ENCODE measurements around the gene RTL10.
A peak's percentile ranks its signal among the peaks of the same experiment; 100 is the strongest.

RTL10 gene

GRCh38 chr22:19864538-19865106 lies 9.9 kb upstream of the RTL10 start:
- no peak for DNase-seq (ENCODE audit: low read depth in 3 of 3, low spot score in 1 of 3)

DNA sequence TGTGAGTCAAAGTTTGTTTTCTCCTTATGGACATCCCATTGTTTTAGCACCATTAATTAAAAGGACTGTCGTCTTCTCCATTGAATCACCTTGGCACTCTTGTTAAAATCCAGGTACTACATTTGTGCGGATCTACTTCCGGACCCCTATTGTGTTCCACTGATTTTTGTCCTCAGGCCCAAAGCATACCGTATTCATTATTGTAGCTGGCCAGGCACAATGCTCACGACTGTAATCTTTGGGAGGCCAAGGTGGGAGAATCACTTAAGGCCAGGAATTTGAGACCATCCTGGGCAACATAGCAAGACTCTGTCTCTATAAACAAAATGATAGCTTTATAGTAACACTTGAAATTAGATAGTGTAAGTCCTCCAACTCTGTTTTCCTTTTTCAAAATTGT lies 8.9 kb upstream of the RTL10 start:
- no peak for DNase-seq (ENCODE audit: low read depth in 3 of 3, low spot score in 1 of 3)

GRCh38 chr22:19862619-19863246 lies 8.1 kb upstream of the RTL10 start:
- DNase-seq (ENCODE audit: low read depth in 3 of 3, low spot score in 1 of 3): no peak

DNA sequence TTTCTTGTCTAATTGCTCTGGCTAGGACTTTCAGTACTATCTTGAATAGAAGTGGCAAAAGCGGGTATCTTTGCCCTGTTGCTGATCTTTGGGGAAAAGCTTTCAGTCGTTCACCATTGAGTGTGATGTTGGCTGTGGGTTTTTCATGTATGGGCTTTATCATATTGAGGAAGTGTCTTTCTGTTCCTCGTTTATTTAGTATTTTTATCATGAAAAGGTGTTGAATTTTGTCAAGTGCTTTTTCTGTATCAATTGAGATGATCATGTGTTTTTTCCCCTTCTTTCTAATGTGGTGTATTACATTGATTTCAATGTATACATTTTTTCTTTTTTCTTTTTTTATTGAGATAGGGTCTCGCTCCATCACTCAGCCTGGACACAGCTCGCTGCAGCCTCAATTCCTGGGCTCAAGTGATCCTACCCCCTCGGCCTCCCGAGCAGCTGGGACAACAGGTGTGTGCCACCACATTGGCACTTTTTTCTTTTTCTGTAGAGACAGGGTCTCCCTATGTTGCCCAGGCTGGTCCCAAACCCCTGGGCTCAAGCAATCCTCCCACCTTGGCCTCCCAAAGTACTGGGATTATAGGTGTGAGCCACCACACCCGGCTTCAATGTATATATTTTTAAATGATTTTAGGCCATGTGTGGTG lies 5.3 kb upstream of the RTL10 start:
- DNase-seq (ENCODE audit: low read depth in 3 of 3, low spot score in 1 of 3): no peak

DNA sequence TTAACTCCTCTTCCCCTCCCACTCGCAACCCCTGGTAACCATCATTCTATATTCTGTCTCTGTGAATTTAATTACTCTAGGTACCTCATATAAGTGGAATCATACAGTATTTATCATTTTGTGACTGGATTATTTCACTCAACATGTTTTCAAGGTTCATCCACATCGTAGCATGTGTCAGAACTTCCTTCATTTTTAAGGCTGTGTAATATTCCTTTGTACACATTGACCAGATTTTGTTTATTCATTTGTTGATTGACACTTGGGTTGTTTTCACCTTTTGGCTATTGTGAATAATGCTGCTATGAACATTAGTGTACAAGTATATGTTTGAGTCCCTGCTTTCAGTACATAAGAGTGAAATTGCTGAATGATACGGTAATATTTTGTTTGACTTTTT lies 2.7 kb upstream of the RTL10 start:
- DNase-seq (ENCODE audit: low read depth in 3 of 3, low spot score in 1 of 3): no peak

DNA sequence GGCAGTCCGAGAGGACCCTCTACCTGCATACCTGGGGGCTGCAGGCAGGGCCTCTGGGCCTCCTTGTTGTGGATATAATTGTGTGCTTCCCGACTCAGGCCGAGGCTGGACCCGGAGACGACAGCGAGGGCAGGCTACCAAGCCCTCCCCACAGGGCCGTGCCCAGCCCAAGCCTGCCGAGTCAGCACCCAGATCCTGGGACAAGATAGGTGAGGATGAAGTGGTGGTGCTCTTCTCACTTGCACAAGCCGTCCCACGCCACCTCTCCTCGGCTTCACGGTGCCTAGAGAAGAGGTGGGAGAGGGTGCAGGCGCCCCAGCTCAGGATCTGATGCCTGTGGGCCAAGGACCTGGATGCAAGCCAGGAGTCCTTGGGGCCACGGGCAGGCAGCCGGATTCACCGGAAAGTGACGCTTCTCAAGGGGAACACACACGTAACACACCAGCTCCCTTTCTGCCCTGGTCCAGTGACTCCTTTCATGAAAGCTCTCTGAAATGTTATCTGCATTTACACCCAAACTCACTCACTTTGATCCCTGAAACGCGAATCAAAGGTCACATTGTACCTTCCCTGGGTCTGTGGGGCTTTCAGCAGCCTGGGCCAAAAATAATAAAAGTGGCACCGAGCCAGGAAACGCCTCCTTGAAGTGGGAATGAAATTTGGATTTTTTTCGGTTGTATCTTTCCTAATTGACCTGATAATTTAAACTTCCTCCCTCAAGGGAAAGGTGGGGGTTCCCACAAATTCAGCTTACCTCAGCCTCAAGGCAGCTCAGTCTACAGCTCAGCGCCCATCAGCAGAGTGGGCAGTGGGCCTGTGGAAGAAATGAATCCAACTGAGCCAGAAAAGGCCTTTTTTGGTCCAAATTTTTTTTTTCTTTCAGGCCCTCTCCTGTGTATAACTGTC lies 1.1 kb upstream of the RTL10 start:
- peak in 1 of 3 donors; percentile 50 for DNase-seq (ENCODE audit: low read depth in 3 of 3, low spot score in 1 of 3)

GRCh38 chr22:19853879-19854777 lies 546 bp downstream of the RTL10 start:
- DNase-seq (ENCODE audit: low read depth in 3 of 3, low spot score in 1 of 3): no peak

GRCh38 chr22:19853058-19853878 lies 1.4 kb downstream of the RTL10 start:
- no peak for DNase-seq (ENCODE audit: low read depth in 3 of 3, low spot score in 1 of 3)

DNA sequence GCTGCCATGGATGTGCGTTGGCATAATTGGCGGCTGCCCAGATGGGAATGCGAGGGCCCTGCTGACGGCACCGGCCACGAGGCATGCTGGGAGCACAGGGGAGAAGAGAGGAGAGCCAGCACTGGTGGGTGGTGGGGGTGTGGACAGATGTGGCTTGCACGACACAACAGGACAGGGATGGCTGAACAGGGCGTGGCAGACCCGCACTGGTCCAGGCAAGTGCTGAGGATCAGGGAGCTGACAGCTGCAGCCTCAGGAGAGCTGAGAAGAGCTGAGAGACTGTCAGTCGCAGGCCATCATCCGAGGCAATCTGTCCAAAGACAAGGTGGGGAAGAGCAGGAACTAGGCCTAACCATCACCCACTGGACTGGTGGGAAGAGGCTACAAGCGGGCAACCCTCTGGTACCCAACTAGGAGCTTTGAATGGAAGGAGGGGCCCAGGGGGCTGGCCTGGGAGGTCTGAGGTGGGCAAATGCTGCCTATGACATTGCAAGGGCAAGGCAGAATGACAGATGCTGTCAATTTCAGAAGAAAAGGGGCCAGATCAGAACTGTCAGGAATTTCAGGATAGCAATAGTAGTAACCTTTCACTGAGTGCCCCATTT lies 2.4 kb downstream of the RTL10 start:
- DNase-seq (ENCODE audit: low read depth in 3 of 3, low spot score in 1 of 3): no peak

DNA sequence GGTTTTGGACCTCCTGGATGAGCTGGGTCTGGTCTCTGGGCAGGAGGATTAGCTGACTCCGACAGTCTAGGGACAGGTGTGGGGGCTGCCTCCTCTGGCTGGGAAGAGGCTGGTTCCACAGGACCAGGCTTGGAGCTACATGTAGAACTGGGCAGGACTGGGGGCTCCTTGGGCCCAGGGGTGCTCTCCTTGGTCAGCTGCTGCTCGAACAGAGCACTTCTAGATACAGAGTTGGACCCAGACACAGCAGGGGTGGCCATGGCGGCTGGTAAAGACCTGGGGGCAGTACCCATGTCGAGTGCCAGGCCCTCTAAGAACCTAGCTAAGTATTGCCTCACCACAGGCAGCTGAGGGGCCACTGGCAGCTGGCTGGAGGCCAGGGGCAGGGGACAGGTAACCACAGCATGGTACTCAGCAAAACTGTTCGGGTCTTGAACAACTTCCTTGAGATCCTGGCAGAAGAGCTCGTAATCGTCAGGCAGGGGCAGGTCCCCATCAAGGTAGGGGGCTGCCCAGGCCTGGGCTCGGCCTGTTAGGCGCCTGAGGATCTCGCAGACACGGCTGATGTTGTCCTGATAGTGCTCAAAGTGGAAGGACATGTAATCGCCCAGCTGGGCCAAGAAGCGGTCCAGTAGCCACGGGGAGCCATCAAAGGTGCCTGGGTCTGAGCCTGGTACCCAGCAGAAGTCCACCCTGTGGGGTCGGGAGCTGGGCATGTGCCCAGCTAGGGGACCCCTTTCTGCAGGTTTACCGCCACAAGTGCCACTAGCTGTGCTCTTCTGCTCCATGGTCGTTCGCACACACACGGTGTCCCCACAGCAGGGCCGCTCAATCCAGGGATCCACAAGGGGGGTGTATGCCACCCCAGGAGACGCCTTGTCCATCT lies 3.1 kb downstream of the RTL10 start:
- DNase-seq (ENCODE audit: low read depth in 3 of 3, low spot score in 1 of 3): no peak

GRCh38 chr22:19850763-19851109 lies 3.9 kb downstream of the RTL10 start:
- DNase-seq (ENCODE audit: low read depth in 3 of 3, low spot score in 1 of 3): no peak

DNA sequence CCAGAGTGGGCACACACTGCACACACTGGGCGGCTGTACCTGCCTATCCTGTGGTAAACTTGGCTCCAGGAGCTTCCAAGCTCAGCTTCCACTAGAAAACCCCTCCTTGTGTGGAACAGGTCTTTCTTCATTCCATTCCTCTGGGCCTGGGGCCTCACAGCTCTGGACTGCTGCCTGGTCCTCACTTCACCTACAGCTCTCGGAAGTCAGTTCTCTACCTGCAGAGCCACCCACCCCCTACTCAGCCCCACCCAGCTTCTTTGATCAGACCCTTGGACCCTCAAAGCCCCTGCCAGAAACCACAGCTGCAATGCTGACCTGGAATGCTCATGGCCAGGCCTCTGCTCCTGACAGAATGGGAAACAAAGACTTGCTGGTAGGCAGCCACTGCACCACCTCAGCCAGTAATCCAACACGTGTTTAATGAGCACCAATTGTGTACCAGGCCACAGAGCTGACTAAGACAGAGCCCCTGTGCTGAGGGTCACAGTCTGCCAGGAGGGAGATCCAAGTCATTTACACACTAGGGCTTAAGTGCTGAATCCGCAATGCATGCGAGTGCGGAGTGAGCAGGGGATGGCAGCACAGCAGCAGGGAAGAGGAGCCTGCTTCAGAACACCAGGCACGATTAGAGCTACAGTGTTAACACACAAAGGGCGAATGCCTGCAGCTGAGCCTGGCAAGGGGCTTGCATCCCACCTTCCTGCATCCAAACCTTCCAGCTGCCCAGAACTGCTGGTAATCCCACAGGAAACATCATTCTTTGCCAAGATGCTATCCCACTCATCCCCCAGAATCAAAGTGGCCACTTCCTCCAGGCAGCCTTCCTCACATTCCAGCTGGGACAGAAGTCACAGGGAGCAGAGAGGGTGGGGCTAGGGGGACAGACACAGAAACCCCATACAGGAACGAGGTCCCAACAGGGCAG lies 4.6 kb downstream of the RTL10 start:
- DNase-seq (ENCODE audit: low read depth in 3 of 3, low spot score in 1 of 3): no peak

DNA sequence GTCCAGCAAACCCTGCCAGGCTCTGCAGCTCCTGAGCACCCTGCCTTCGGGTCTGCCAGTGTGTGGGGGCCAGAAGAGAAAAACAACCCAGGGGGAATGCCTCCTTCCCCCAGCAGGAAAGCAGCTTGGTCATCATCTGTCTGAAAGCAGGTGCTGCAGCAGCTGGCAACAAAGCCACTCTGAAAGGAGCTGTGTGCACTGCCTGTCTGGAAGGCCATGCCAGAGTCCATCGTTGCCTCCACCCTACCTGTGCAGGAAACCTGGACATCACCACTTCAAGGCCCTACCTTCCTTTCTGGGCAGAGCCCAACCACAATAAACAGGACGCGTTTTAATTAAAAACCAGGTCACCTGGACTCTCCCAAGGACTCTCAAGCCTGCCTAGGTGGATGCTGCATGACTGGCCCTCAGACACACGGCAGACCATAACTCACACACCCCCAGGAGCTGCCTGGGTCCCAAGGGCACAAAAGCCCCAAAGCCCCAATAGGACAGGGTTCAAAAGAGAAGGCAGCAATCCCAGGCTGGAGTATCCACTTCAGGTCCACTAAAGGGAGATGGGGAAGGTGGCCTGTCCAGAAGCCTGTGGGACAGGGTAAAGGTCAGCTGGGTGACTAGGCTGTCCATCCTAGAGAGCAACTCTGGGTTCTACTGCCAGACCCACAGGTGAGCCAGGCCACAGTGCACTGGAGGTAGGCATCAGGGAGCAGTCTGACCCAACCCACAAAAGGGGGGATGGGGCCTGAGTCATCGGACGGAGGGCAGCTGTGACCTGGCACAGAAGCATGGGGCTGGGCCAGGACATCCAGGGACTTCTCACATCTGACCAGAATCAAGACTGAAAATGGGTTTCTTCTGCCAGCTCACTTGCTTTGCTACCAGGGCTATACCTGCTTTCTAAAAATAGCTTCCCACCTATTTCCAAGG lies 6.1 kb downstream of the RTL10 start:
- no peak for DNase-seq (ENCODE audit: low read depth in 3 of 3, low spot score in 1 of 3)

GRCh38 chr22:19847345-19847632 lies 7.4 kb downstream of the RTL10 start:
- no peak for DNase-seq (ENCODE audit: low read depth in 3 of 3, low spot score in 1 of 3)

GRCh38 chr22:19846620-19847344 lies 7.9 kb downstream of the RTL10 start:
- DNase-seq (ENCODE audit: low read depth in 3 of 3, low spot score in 1 of 3): no peak

Measured in stimulated activated CD4-positive, alpha-beta T cell treated with anti-CD3 and anti-CD28 coated beads, TNF-alpha, amount 100 ng/mL, for 1 hour (primary cell).